GM12892 (cell line): Measurements from ENCODE around the gene C9orf78.

Experiments used
- POLR2A ChIP-seq: IDR thresholded peaks from 2 replicates; pipeline ENCODE4 v1.6.1; 2011; ENCODE audit warnings: low read depth, low read length, control low read depth
- POLR2AphosphoS5 ChIP-seq: IDR thresholded peaks from 2 replicates; pipeline ENCODE4 v1.6.1; 2011; ENCODE audit warnings: low read depth, low read length, control low read depth
- TAF1 ChIP-seq: IDR thresholded peaks from 2 replicates; pipeline ENCODE4 v1.6.1; 2011; ENCODE audit warnings: low read depth, mild to moderate bottlenecking, control low read depth, low read length, borderline replicate concordance

DNA sequence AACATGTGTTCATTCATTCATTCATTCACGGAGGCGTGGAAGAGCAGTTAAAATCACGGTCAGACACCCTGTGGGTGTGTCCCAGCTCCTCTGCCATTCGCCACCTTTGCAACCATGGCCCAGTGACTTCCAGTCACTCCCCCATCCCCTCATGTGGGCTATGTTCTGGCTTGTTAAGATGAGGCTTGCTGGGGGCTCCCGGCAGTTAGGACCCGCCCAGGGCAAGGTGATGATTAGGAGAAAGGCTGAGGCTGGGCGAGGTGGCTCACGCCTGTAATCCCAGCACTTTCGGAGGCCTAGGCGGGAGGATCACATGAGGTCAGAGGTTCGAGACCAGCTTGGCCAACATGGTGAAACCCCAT is 57.3 kb downstream of the C9orf78 start:
- TF ChIP-seq POLR2A (no peak), POLR2AphosphoS5 (no peak), TAF1 (no peak)
